ENCODE measurements around the gene TLR8.

TLR8 gene

DNA sequence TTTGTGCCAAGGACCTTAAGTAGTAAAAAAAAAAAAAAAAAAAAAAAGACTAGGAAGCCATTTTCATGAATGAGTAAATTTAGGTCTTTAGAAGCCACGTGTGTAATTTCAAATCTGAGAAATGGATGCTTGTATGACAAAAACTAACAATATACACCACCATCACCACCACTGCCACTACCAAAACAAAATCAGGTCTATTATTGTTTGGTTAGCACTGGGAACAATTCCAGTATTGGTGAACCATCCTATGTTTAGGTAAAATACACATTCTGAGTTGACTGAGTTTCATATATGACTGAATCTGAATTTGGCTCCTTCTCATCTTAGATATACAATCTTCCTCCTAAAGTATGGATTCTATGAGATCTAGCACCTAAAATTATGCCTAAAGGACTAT is 59.7 kb downstream of the TLR8 start:
- DNase-seq (ENCODE audit: low read depth), result no peak

DNA sequence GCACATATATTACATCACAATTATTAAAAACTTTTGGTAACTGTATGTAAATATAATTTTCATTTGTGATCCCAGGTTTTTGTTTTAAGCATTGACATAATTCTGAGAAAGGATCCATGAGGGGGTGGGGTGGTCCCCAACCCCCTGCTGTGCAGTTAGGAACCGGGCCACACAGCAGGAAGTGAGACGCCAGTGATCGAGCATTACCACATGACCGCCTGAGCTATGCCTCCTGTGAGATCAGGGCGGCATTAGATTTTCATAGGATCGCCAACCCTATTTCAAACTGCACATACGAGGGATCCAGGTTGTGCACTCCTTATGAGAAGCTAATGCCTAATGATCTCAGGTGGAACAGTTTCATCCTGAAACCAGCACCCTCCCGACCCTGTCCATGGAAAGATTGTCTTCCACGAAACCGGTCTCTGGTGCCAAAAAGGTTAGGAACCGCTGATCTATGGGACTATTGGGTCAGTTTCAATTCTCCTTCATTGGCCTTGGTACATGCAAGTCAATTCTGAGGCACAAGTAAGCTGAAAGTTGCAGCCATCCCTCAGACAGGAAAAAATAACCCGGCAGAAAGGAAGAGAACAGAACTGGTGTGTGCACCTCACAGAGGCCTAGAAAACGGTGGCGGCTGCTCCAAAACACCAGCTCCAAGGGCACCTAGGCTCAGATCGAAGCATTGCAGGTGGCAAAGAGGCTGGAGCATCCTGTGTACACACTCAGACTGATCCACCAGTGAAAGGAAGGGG is 61.5 kb downstream of the TLR8 start:
- no peak for DNase-seq (ENCODE audit: low read depth)

DNA sequence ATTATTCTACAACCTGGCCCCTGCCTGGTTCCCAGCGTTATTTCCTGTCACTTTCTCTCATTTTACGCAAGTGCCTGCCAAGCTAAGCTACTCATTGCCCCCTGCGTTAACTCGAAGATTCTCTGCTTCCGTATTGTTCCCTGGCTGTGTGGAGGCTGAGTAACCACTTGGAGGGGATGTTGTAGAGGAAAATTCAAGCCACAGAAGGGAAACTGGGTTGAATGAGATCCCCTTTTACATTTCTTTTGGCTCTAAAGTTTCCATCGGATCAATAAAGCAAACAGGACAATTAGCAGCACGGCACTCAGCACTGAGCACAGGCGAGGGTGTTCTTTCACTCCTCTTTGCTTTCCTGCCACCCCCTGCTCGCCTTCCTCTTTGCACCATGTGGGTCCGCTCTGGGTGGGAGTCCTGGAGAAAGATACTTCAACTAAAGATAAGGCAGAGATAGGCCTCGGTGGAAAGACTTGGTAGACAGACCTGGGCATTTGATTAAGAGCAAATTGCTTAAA is 64.3 kb downstream of the TLR8 start:
- no peak for DNase-seq (ENCODE audit: low read depth)

DNA sequence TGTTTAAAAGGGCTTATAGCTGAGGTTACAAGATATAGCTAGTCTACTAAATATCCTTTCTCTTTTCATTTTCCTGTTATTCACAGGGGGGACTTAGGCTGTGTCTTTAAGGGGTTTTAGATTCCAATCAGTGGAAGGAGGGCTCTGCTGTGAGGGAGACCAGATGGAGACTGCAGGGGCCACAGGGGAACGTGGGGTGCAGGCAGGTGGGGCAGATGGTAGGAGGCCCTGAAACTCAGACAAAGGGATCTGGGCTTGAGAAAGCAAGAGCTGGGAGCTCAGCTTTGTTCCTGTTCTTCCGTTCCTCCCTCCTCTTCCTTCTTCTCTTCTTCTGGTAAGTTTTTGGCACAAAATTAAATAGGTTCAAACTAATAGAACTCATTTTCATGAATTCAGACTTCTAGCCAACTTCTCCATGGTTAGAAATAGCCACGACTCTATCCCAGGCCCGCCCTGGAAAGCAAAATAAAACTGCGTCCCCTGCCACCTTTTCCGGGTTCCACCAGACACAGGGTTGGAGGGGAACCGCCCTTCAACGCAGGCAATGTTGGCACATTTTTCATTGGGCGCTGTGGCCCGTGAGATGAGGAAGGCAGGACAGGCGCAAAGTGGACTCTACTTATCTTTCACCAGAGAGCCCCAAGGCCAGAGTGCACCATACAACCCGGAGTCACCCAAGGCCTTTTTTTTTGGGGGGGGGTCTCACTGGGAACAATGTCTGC is 65.0 kb downstream of the TLR8 start:
- DNase-seq (ENCODE audit: low read depth), result no peak

DNA sequence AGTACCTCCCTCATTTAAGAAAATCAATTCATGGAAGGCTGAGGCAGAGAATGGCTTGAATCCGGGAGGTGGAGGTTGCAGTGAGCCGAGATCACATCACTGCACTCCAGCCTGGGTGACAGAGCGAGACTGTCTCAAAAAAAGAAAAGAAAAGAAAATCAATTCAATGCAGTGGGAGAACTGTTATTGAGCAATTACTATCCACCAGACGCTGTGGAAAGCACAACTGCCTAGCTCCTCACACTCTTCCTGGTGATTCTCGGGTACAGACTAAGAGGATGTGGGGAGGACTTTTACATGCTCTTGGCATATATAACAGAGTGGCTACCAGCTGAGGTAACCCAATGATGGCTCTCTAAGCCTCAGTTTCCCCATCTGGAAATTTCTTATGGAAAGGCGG is 65.8 kb downstream of the TLR8 start:
- DNase-seq (ENCODE audit: low read depth), result no peak
